Tongue (tissue), 2 donors: ENCODE results near the gene HECTD4. TPM values are rescaled to one million over a fixed set of nuclear protein-coding genes. Genes with fewer than 3 reads are reported as not detected.
"Not testable (repeated sequence)": the region's sequence is repeated elsewhere in the genome, so short reads cannot be mapped to it uniquely, and the experiment has no call there.

Source experiments
- DNase-seq: peaks from one replicate; pipeline ENCODE4 v3.0.0-alpha.2; 2015
- total RNA-seq: library from RNA; depleted of rRNA; stranded (reverse); fragments of >200 nt; gene quantifications from one replicate; pipeline ENCODE4 v1.2.3, GENCODE V29; 2014

Gene HECTD4
- total RNA-seq, 1 donor from 2014 or later: 63.0 TPM

DNA sequence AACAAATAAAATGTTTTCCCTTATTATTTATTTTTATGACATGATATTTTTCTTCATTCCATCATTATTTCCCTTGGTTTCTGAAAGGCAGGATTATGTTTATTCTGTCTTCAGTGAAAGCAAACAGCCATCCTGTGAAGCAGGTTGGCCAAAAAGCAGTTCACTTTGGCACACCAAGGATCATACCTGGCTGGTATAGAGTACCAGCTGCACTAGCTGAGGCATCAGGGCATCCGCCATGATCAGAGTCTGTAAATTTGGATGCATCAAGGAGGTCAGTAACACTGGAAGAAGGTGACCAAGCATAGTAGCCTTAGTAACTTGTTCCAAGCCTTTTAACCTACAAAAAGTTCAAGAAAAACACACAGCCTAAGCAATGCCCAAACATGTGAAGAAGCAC is 123.3 kb downstream of the HECTD4 start:
- no peak for DNase-seq

DNA sequence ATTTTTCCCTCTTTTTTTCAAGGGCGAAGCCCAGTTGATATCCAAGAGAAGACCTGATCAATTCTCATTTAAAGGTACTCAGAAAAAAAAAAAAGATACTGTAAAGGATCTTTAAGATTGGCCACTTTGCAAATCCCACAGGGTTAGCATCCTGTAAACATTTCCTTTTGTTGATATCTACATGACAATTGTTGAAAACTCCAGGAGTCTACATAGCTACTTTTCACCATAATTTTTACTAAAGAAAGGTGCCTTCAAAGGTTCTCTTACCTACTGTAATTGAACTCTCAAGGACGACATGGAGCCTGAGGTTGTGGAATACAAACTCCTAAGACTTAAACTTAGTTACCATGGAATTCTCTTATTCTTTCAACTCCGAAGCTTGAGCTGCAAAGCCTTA is 125.5 kb downstream of the HECTD4 start:
- DNase-seq: no peak

GRCh38 chr12:112252184-112252583 is 130.0 kb downstream of the HECTD4 start:
- no peak for DNase-seq

DNA sequence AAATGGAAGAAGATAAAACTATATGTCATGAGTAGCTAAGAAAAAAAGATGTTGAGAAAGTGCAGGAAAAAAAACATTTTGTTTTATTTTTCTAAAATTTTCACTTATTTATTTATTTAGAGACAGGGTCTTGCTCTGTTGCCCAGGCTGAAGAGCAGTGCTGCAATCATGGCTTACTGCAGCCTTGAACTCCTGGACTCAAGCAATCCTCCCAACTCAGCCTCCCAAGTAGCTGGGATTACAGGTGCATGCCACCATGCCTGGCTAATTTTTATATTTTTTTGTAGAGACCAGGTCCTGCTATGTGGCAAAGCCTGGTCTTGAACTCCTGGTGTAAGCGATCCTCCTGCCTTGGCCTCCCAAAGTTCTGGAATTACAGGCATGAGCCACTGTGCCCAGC is 137.3 kb downstream of the HECTD4 start:
- not testable (repeated sequence) for DNase-seq

- DNase-seq: no peak
Observed at GRCh38 chr12:112243255-112244110, 138.7 kb downstream of the HECTD4 start.

- DNase-seq: no peak
Observed at GRCh38 chr12:112241176-112241575, 141.1 kb downstream of the HECTD4 start.

DNA sequence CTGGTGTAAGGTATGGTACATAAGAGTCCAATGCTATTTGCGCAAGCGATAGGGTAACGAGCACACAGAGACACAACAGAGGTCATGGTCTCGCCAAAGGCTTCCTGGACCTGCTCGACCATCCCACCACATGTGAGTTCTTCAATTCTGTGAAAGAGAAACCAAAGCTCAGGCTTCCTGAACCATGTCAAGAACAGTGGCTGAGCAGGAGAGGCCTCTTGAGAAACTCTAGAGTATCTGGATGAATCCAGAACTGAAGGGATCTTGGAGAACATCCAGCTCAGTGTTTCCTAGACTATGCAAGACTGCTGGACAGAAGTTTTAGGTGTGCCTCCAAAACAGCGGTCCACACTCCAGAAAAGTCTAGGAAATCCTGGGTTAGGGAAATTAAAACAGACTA is 142.3 kb downstream of the HECTD4 start:
- DNase-seq: no peak

DNA sequence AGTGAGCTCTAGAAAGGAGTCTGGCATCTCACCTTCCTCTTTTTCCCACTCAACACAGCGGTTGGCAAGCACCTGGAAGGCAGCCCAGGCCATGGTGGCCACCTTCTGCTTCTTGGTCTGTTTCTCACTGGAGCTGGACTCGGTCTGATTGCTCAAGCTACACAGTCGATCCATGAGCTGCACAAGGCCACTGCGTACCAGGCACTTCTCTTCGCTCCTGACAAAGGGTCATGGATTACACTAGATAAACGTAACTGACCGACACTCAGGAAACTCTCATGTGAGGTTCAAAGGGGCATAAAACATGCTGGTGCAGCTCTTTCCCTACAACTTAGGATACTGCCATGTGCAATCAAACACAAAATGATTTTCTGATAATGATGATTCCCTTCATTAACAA is 143.2 kb downstream of the HECTD4 start:
- DNase-seq: no peak

DNA sequence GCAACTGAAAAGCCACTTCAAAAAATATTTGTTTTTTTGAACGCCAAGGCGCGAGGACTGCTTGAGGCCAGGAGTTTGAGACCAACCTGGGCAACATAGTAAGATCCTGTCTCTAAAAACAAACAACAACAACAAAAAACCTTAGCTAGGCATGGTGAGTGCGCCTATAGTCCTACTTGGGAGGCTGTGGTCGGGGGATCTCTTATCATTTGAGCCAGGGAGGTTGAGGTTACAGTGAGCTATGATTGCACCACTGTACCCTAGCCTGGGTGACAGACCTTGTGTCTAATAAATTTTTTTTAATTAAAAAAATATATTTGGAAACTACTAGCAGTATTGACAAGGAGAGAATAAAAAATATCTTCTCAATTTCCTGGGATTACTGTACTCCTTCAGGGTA is 143.8 kb downstream of the HECTD4 start:
- DNase-seq: no peak

- no peak for DNase-seq
Observed at GRCh38 chr12:112236786-112237185, 145.4 kb downstream of the HECTD4 start.

GRCh38 chr12:112236386-112236785 is 145.8 kb downstream of the HECTD4 start:
- no peak for DNase-seq

DNA sequence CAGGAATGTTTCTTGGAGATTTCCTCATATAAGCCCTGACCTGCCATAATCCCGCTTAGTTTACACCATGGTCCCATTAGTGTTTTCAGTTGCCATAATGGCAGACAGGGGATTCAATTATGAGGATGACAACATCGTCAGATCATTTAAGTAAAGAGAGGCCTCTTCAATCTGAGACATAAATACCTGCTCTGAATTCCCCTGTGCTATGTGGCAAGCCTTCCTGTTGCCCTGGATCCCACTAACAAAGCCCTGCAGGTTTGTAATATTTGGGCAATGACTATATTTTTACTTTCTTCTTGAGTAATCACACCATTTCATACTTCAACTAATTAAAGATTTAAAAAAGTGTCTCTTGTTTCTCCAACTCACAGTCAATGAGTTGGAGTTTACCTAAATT is 147.9 kb downstream of the HECTD4 start:
- no peak for DNase-seq

DNA sequence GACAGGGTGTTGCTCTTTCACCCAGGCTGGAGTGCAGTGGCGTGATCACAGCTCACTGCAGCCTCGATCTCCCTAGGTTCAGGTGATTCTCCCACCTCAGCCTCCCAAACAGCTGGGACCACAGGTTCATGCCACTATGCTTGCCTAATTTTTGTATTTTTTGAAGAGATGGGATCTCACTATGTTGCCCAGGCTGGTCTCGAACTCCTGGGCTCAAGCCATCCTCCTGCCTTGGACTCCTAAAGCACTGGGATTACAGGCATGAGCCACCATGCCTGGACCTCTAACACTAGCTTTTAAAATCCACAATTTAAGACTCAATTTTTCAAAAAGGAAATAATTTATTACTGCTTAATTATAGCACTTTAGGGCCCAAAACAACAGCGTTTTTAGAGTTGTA is 149.0 kb downstream of the HECTD4 start:
- DNase-seq: no peak

DNA sequence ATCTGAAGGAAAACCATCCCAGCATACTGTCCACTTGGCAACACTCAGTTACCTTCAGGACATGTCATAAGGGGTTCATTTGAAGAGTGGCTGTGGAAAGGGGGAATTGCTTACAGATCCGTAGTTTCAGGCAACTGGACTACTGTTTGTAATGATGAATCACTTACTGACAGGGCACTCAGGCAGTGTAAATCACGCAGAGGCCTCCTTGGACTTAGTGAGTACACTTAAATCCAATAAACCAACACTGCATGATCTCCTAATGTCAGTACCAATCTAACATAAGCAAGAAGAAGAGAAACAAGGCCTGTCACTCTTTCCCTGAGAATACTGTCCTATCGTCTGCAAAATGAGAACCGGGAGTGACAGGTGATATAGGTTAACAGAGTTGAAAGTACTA is 152.1 kb downstream of the HECTD4 start:
- DNase-seq: no peak

GRCh38 chr12:112226768-112227167 is 155.5 kb downstream of the HECTD4 start:
- no peak for DNase-seq

DNA sequence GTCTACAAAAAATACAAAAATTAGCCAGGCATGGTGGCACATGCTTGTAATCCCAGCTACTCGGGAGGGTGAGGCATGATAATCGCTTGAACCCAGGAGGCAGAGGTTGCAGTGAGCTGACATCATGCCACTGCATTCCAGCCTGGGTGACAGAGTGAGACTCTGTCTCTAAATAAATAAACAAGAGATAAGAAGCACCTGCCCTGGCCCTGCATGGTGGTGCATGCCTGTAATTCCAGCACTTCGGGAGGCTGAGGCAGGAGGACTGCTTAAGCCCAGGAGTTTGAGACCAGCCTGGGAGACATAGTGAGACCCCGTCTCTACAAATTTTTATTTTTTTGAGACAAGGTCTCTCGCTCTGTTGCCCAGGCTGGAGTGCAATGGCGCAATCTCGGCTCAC is 161.6 kb downstream of the HECTD4 start:
- DNase-seq: not testable (repeated sequence)

- DNase-seq: no peak
Observed at GRCh38 chr12:112219195-112219594, 163.0 kb downstream of the HECTD4 start.

DNA sequence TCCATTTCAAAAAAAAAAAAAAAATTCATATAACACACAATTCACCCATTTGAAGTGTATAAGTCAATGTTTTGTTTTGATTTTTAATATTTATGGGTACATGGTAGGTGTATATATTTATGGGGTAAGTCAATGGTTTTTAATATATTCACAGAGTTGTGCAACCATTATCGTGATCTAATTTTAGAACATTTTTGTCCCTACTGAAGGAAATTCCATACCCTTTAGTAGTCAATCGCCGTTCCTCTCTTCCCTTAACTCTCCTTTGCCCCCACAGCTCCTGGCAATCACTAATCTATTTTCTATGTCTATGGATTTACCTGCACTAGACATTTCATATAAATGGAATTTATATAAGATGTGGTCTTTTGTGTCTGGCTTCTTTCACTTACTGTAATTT is 164.1 kb downstream of the HECTD4 start:
- DNase-seq: no peak

DNA sequence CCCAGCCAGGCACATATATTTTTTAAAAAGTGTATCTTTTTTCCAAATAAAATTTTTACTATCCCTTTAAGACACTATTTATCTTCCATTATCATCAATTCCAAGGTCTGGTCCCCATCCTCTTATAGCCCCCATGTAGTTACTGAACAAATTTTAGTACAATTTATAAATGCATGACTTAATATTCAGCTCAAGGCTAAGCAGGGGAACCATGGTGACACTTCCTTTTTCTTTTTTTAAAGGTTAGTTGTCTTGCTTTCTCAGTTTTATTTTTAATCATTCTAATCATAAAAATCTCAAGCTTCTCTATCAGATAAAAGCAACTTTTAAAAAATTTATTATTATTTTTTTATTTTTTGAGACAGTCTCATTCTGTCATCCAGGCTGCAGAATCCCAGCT is 164.6 kb downstream of the HECTD4 start:
- no peak for DNase-seq

- DNase-seq: no peak
Observed at GRCh38 chr12:112216223-112216622, 166.0 kb downstream of the HECTD4 start.

DNA sequence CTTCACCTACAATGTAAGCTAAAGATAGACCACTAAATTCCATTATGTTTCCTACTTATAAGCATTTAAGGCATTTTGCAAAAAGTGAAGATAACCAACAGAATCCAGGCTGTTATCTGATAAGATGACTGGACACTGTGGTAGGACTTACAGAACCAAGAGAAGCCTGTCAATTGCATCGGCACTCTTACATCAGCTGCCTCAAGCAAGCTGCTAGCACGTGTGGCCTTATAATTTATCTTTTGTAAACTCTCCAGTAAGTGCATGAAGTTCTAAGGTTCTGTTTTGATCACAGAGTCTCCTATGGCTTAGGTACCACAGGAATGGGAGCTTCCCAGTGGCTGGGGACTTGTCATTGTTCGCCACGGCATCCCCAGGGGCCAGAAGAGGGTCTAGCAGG is 168.2 kb downstream of the HECTD4 start:
- no peak for DNase-seq

DNA sequence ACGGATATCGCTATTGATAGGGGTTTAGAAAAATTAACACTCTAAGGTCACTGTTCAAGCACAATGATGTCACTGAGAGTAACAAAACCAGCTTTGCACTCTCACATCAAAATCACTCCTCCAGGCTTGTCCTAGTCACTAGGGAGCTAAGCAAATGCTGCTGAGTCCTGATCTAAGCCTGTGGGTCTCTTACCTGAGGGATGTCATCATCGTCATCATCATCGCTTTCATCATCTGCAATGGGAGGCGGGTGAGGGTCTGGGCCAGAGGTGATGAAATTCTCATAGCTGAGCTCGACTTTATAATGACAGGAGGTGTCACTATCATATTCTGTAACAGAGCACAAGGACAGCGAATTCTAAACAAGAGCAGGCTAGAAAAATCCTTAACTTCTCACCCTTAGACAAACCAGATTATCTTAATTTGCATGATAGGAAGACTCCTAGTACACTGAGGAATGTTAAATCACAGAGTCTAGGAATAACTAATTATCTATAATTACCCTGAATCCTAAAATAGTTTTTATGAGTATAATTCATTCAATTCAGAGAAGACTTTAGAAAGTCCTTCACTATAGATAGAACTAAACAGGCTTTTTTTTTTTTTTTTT is 173.8 kb downstream of the HECTD4 start:
- DNase-seq: no peak

DNA sequence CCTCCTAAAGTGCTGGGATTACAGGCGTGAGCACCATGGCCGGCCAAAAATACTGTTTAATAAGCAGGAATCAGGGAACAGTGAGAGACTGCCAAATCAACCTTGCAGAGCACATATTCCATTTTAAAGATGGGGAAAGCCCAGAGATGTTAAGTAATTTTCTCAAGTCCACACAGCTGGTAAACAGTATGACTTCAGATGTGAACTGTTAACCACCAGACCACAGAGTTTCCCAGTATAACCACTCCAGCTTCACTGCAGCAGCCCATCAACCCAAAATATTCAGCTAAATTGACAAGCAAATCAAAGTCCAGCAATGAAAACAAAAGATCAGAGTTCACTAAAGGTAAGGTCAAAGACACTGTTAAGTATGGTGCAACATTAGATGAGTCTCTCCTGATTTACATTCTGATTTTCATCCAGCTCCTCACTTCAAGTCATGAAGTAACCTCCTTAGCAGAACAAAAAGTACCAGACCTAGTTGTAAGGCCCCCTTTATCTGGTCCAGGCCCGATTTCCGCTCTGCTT is 174.8 kb downstream of the HECTD4 start:
- no peak for DNase-seq

DNA sequence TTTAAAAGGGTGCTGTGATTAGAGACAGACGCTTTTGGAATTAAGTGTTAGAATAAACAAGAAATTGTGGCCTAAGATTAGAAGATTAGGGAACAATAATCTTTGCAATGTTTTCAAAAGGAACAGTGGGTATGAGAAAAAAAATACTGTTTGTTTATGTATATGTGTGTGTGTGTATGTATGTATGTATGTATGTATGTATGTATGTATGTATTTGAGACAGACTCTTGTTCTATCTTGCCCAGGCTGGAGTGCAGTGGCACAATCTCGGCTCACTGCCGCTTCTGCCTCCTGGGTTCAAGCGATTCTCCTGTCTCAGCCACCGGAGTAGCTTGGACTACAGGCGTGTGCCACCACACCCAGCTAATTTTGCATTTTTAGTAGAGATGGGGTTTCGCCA is 175.3 kb downstream of the HECTD4 start:
- no peak for DNase-seq
